Measurements from ENCODE around the gene ZNF569. TPM values are rescaled to one million over a fixed set of nuclear protein-coding genes. Genes with fewer than 3 reads are reported as not detected.

ZNF569 gene
- total and polyA plus RNA-seq, 2 of the 8 experiments (the other 6 are each of a cell fraction or from before 2014, with no cell fraction given), result 2.4 to 10.5 TPM

DNA sequence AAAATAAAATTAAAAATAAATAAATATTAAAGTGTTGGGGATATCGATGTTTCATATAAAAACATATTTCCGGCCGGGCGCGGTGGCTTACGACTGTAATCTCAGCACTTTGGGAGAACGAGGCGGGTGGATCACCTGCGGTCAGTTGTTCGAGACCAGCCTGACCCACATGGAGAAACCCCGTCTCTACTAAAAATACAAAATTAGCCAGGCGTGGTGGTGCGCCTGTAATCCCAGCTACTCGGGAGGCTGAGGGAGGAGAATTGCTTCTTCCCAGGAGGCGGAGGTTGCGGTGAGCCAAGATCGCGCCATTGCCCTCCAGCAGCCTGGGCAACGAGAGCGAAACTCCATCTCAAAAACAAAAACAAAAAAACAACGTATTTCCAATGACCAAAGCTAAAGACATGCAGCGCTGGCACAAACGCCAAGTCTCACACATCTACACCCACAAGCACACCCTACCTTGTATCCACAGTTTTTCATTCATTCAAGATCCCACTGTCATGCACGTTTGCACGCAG, 907 bp downstream of the ZNF569 start:
- no peak overlapping the region for H3K27ac ChIP-seq (ENCODE audit: low read depth, low read length)
- no peak overlapping the region for H3K56ac ChIP-seq (replicated peaks; ENCODE audit: insufficient read length, low read depth, low read length)
- no peak overlapping the region for H2BK20ac ChIP-seq (ENCODE audit: low read length)
- H4K20me1 ChIP-seq (replicated peaks in 1 of 2; ENCODE audit: control insufficient read depth in 1 of 2, insufficient read depth in 2 of 2, low read length in 2 of 2), result no peaks in the 10 kb centered on the region
- H2AFZ ChIP-seq (ENCODE audit: low read length), result peak overlapping the region; percentile 94
- no peak overlapping the region for H2BK15ac ChIP-seq (ENCODE audit: low read length)
- H2BK12ac ChIP-seq (ENCODE audit: low read depth, low read length), result no peak overlapping the region
- H3K79me1 ChIP-seq (ENCODE audit: low read depth, low read length), result no peaks in the 10 kb centered on the region
- no peak overlapping the region for H3K23ac ChIP-seq (ENCODE audit: insufficient read length)
- no peak overlapping the region for H2AK5ac ChIP-seq (ENCODE audit: low read depth, low read length)
- DNase-seq (ENCODE audit: low read depth in 1 of 2, low spot score in 2 of 2), result peak in 1 of 2 experiments; percentile 41
- H3K9ac ChIP-seq (replicated peaks in 1 of 4; ENCODE audit: extremely low read depth in 1 of 4, low read depth in 3 of 4, low read length in 3 of 4), result peak overlapping the region in 2 of 4 experiments; percentile 25 to 80; a peak in 4 of 7 replicates
- H3K23me2 ChIP-seq (ENCODE audit: low read depth, low read length), result peaks cover 10% of the 10 kb centered on the region
- no peaks in the 10 kb centered on the region for H3K27me3 ChIP-seq (replicated peaks in 1 of 4; ENCODE audit: control insufficient read depth in 3 of 4, extremely low read depth in 1 of 4, insufficient read depth in 3 of 4, low read length in 3 of 4)
- POLR2A ChIA-PET (ENCODE audit: partially characterized antibody), result interaction anchor here (2.2 to 5.0 kb wide), 2 partner anchors 40 to 128 kb away, joined by 6 to 47 read pairs; partner anchors contain the start of genes ZNF540, ZNF571 and ZNF793
- H3K14ac ChIP-seq (ENCODE audit: insufficient read length), result no peak overlapping the region
- H3K4me1 ChIP-seq (replicated peaks in 1 of 4; ENCODE audit: control insufficient read depth in 3 of 4, insufficient read depth in 4 of 4, low read length in 3 of 4), result peaks cover 0 to 5% (median under 1%) of the 10 kb centered on the region in 4 experiments; a peak in 1 of 7 replicates
- WGBS, 2 experiments (ENCODE audit: extremely low coverage in 1 of 2, insufficient coverage in 1 of 2, insufficient read length in 1 of 2, insufficient replicate concordance in 2 of 2, low coverage in 1 of 2, low lambda C conversion rate in 2 of 2, missing lambda C conversion rate in 1 of 2), result 37% methylated on average over 18 of the region's 25 CpGs; no CpG with 5 or more reads in 1 of the 2 experiments
- H2BK5ac ChIP-seq (ENCODE audit: low read depth, low read length), result 0 out of 2 replicates have a peak overlapping the region, but pooled peaks have one; percentile 88
- H3K18ac ChIP-seq (ENCODE audit: extremely low read depth, low read length), result 0 out of 2 replicates have a peak overlapping the region, but pooled peaks have one; percentile 19
- H4K91ac ChIP-seq (replicated peaks; ENCODE audit: insufficient read length, low read length), result no peak overlapping the region
- no peaks in the 10 kb centered on the region for H3K79me2 ChIP-seq (ENCODE audit: control insufficient read depth in 1 of 2, insufficient read depth in 2 of 2, low read length in 2 of 2)
- peak overlapping the region; percentile 95 to 98 for H3K4me2 ChIP-seq (ENCODE audit: insufficient read depth in 1 of 2, low read depth in 2 of 2, low read length in 2 of 2)
- H3K36me3 ChIP-seq (ENCODE audit: control insufficient read depth in 2 of 4, insufficient read depth in 4 of 4, low read length in 3 of 4), result peaks cover 0 to 11% (median 2%) of the 10 kb centered on the region in 4 experiments; a peak in 2 of 8 replicates
- H3K4me3 ChIP-seq (ENCODE audit: extremely low read depth in 1 of 4, insufficient read depth in 2 of 4, low read depth in 3 of 4, low read length in 4 of 4), result peak overlapping the region; percentile 68 to 97 (median 82)
- peaks cover 0 to 4% of the 10 kb centered on the region in 2 experiments; a peak in 1 of 4 replicates for H3K9me3 ChIP-seq (ENCODE audit: insufficient read depth in 2 of 2, low read depth in 1 of 2, low read length in 1 of 2)
- H4K5ac ChIP-seq (ENCODE audit: insufficient read length, low read depth, low read length), result no peak overlapping the region
- no peak for FAIRE-seq
- peak overlapping the region; percentile 60; the same call in 1 of the 2 replicates for H4K8ac ChIP-seq (ENCODE audit: extremely low read depth, insufficient read depth, low read length)
- CTCF ChIA-PET (ENCODE audit: partially characterized antibody), result interaction anchor here (0.6 to 1.0 kb wide), 3 partner anchors 16 to 384 kb away, joined by 3 read pairs; no protein-coding TSS in a partner anchor
- no peak overlapping the region for H3K4ac ChIP-seq (replicated peaks; ENCODE audit: insufficient read length, low read depth, low read length)
- no peak overlapping the region for H2BK120ac ChIP-seq (replicated peaks; ENCODE audit: low read depth, low read length)

All from H1 (cell line).